Testis (tissue), 2 donors: ENCODE results near the gene RGS7.

Source experiments
- CTCF ChIP-seq, 3 experiments: fragments of 450-650 bp in 2 of 3; fragments of 200-600 bp in 1 of 3; sonication (generic) in 1 of 3; IDR thresholded peaks; one replicate each; pipeline ENCODE4 v1.5.1; 2016 to 2019; ENCODE audit warnings: antibody characterized with exemption in 3 of 3, mild to moderate bottlenecking in 2 of 3, moderate library complexity in 1 of 3
- POLR2A ChIP-seq: fragments of 450-650 bp; IDR thresholded peaks from one replicate; pipeline ENCODE4 v1.6.1; 2017; ENCODE audit warnings: antibody characterized with exemption, mild to moderate bottlenecking, moderate library complexity

GRCh38 chr1:241090798-241091197 lies 266.2 kb downstream of the RGS7 start:
- TF ChIP-seq CTCF (IDR thresholded peaks at IDR 0.05) (no peak), POLR2A (no peak)
